ENCODE data around the gene SUPT5H. TPM values are rescaled to one million over a fixed set of nuclear protein-coding genes. Genes with fewer than 3 reads are reported as not detected.

The SUPT5H gene
- total RNA-seq: 71.0 and 92.6 TPM in 2 replicates

DNA sequence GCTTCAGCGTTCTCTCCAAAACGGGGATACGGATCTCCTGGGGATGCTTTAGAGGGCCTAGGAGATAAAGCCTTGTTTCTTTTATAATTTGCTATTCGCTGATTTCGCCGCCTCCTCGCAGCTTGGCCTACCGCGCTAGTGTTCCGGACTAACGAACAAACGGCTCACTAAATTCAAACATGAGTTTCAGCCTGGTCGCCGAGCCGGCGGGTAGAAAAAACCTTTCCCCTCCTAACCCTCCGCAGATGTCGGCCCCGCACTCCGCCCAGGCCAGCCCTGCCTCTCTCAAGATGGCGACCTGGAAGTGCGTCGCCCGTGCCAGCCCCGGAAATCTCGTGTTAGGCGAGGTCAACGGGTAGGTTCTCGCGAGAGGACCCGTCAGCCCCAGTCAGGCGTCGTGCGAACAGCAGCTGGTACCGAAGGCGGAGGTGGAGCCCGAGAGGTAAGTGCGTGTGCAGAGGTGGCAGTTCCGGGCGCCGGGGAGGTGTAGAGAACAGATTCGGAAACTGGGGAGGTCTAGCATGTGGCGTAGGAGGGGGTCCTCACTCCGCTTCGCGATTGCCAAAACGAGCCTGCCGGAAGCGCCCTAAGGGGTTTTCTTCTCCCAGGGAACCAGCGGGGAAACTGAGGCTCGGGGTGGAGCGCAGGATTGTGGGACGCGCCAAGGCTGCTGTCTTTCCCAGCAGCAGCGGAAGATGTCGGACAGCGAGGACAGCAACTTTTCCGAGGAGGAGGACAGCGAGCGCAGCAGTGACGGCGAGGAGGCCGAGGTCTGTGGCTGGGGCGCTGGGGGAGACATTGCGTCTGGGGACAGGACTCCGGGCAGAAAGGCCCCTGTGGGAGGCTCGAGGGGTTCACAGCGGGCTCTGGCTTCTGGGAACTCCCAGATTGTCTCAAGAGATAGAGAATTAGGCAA is at the start of gene SUPT5H:
TSS of gene SUPT5H (plus strand) at position 387 of the 916 bp plus-strand sequence. CDS start at position 696, 309 bp downstream.

DNA sequence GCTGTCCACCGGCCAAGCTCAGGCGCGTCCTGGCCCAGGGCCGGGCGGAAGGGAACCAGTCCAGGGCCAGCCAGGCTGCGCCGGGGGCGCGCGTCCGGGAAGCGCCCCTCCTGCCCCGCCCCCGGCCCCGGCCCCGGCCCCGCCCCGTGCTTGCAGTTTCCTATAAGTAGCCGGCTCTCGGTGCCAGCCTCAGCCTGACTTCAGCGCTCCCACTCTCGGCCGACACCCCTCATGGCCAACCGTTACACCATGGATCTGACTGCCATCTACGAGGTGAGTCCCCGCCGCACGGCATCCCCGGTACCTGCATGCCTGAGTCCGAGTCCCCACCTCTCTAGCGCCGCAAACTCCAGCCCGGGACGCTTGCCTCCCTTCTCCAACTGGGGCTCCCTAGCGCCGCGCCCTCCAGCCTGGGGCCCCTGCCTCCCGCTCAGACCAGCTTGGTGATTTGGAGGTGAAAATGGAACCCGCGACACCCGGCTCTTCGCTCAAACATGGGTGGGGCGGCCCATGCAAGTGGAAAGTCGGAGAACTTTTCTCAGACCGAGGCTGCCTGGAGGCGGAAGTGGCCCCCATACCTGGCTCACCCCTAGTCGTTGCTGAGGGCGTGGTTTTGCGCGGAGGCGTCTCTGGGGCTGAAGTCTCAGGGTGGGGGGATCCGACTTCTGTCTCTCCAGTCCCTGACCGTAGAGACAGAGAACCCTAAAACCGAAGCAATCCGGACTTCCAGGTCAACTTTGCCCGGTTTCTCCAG is 38.5 kb upstream of the SUPT5H start, which contains the start of gene ZFP36:
TSS of gene ZFP36 (plus strand) at position 192 of the 754 bp plus-strand sequence. CDS start at position 250, 58 bp downstream.

DNA sequence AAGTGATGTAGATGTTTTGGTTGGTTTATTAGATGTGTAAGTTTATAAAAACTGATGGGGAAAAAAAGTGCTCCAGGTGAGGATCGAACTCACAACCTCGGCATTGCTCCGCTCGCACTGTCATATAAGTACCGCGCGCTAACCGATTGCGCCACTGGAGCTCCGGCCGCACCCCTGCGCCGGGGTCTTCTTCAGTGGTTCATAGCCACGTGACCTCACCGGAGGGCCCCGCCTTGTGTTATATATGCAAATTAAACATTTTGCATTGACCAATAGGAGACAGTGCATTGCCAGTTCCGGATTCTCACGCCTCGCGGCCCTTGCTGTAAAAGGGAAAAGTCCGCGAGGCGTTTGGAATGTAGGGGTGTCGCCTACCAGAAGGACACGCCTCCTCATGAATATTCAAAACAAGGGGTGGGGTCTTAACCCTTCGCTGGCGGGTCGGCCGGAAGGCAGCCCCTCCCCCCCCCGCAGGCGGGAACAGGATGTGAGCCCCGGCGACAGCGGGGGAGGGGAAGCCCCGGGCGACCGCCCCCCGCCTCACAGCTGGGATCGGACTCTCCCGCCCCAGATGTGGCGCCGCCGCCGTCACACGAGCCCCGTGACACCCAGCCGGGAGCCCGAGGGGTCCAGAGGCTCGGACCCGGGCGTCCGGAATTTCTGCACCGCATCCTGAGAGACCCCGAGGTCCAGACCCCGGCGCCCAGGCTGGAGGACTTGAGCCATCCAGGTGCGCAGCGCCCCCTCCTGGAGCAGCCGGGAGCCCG is 33.1 kb upstream of the SUPT5H start, which contains the start of gene PLEKHG2:
TSS of gene PLEKHG2 (plus strand) at position 570 of the 767 bp plus-strand sequence. CDS start 1,418 bp downstream, outside the sequence.

DNA sequence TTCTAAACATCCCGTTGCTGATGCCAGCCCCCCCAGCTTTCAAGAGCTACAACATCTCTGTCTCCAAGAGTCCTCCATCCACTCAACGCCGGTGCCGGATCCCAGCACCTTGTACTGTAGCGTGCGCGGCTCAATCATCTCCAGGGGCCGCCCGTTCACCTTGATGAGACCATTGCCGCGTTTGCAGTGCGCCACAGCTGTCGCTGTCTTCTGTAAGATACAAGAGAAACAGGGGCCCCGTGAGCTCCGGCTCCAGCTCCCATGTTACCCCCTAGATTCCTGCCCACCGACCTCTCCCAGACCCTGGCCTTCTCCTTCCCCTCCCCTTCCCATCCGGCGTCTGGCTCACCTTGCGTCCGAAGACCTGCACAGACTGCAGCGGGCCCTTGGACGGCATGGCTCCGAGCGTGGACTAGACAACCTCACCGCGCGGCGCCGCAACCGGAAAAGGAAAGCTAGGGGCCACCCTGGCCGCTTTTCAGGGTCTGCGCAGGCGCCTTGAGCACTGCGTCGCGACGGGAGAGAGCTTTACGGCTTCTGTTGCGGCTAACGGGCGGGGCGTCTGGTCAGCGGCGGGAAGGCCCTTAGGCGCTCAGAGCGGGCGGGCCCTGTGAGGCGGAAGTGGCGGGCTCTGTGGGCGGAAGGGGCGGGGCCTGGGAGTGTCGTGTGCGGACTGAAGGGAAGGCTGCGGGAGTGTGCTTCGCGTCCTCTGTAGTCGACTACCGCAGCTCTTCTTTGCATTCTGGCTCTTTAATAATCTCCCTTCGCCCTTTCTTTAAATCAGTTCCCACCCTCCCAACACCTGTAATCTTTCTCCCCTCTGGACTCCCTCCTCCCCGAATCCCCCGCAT is 9.7 kb upstream of the SUPT5H start, which contains the start of gene RPS16:
TSS of gene RPS16 (minus strand) at position 451 of the 851 bp plus-strand sequence. CDS start at position 397, 54 bp downstream.

DNA sequence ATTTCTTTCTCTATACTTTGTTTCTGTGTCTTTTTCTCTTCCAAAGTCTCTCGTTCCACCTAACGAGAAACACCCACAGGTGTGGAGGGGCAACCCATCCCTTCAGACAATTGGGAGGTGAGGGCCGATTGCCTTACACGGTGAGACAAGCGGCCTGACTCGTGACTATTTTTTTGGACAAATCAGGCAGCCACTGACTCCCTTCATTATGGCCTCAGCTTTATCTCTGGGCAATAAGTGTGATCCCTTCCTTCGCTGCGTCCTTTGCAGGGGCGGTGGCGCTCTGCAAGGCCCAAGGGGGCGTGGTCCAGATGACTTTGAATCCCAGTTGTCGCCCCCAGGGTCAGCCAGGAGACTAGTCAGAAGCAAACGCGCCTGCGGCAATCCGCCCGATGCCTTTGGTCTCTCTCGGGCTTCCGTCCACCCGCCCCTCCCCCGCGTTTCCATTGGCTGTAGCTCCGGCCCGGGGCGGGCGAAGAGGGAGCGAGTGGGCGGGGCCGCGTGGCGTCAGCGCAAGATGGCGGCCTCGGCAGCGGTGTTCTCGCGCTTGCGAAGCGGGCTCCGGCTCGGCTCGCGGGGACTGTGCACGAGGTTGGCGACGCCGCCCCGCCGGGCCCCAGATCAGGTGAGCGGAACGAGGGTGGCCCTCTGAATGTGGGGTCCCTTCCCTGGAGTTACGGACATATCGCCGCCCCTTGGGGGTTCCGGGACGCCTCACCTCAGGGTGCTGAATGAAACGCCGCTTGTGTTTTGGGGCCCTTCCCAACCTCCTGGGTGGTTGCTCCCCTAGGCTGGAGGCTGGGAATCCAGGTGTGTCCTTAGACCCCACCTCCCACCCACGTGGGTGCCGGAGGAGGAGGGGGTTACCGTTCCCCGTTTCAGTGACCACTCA is 35.2 kb downstream of the SUPT5H start, which contains the start of gene TIMM50:
TSS of gene TIMM50 (plus strand) at position 502 of the 892 bp plus-strand sequence. CDS start at position 518, 16 bp downstream.

DNA sequence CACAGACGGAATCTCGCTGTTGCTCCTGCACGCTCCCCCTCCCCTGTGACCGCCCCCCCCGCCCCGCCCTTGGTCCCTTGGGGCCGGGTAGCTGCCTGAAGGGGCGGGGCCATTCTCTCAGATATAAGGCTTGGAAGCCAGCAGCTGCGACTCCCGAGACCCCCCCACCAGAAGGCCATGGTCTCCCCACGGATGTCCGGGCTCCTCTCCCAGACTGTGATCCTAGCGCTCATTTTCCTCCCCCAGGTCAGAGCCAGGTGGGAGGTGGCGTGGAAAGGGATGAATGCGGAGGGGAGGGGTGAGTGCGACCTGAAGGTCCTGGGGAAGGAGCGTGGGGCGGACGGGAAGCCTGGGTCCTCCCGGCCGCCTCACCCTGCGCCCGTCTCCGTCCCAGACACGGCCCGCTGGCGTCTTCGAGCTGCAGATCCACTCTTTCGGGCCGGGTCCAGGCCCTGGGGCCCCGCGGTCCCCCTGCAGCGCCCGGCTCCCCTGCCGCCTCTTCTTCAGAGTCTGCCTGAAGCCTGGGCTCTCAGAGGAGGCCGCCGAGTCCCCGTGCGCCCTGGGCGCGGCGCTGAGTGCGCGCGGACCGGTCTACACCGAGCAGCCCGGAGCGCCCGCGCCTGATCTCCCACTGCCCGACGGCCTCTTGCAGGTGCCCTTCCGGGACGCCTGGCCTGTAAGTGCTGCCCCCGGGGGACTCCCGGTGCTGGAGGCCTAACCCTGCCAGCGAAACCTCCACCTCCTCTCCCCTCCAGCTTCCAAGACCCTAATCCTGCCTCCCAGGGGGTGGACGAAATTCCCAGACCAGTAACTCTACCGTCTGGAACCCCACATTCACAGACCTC is 53.6 kb downstream of the SUPT5H start, which contains the start of gene DLL3:
TSS of gene DLL3 (plus strand) at position 150 of the 845 bp plus-strand sequence. CDS start at position 178, 28 bp downstream.

DNA sequence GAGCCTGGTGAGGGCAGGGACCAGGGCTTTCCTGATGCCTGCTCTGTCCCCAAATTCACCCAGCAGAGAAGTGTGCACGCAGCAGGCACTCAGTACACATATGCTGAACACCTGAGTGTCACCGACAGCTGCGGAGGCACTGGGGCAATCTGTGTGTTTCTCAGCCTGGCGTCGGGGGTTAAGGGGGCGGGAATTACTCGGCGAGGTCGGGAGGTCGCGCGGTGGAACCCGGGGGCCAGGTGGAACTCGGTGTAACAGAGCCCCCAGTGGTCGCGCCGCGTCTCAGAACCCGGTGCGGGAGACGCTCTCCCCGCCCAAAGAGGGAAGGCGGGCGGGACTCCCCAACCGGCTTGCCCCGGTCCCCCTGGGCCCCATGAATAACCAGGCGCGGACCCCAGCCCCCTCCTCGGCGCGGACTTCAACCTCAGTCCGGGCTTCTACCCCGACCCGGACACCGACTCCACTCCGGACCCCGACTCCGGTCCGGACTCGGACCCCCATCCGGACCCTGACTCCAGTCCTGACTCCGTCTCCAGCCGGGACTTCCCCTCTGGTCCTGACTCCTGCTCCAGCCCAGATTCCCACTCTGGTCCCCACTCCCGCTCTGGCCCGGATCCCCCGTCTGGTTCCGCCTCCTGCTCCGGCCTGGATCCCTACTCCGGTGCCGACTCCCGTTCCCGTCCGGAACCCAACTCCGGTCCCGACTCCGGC is 69.6 kb downstream of the SUPT5H start, which contains the start of gene SELENOV:
TSS of gene SELENOV (plus strand) at position 300 of the 711 bp plus-strand sequence. CDS start at position 374, 74 bp downstream.

Other genes with a start within 250 kb of the SUPT5H start
- not detected in 2 replicates for gene NCCRP1, start 248.6 kb upstream of the SUPT5H start, total RNA-seq
- not detected in 2 replicates for gene SYCN, start 241.3 kb upstream of the SUPT5H start, total RNA-seq
- gene IFNL3, start 200.6 kb upstream of the SUPT5H start, total RNA-seq: not detected in 2 replicates
- gene IFNL4, start 196.7 kb upstream of the SUPT5H start, total RNA-seq: 0.09 TPM in 1 of 2 replicates, not detected in the other
- not detected in 2 replicates for gene IFNL2, start 177.2 kb upstream of the SUPT5H start, total RNA-seq
- gene IFNL1, start 149.2 kb upstream of the SUPT5H start, total RNA-seq: not detected in 2 replicates
- 0.51 and 0.59 TPM in 2 replicates for gene LRFN1, start 124.7 kb upstream of the SUPT5H start, total RNA-seq
- not detected in 2 replicates for gene GMFG, start 109.5 kb upstream of the SUPT5H start, total RNA-seq
- 56.7 and 100 TPM in 2 replicates for gene SAMD4B, start 103.2 kb upstream of the SUPT5H start, total RNA-seq
- gene PAF1, start 54.5 kb upstream of the SUPT5H start, total RNA-seq: 20.6 and 24.1 TPM in 2 replicates
- 15.1 and 19.5 TPM in 2 replicates for gene MED29, start 54.2 kb upstream of the SUPT5H start, total RNA-seq
- gene ZFP36, start 38.7 kb upstream of the SUPT5H start, total RNA-seq: 0.59 and 1.2 TPM in 2 replicates
- 13.4 and 22.7 TPM in 2 replicates for gene PLEKHG2, start 32.9 kb upstream of the SUPT5H start, total RNA-seq
- gene RPS16, start 9.6 kb upstream of the SUPT5H start, total RNA-seq: 22.9 and 43.7 TPM in 2 replicates
- 43.9 and 64.5 TPM in 2 replicates for gene TIMM50, start 35.3 kb downstream of the SUPT5H start, total RNA-seq
- under 0.01 and 0.32 TPM in 2 replicates for gene DLL3, start 53.4 kb downstream of the SUPT5H start, total RNA-seq
- not detected in 2 replicates for gene SELENOV, start 69.6 kb downstream of the SUPT5H start, total RNA-seq
- gene EID2B, start 87.3 kb downstream of the SUPT5H start, total RNA-seq: 1.9 and 3.6 TPM in 2 replicates
- gene EID2, start 94.6 kb downstream of the SUPT5H start, total RNA-seq: 8.2 and 9.8 TPM in 2 replicates
- gene LGALS13, start 156.9 kb downstream of the SUPT5H start, total RNA-seq: not detected in 2 replicates
- not detected in 2 replicates for gene LGALS16, start 210.3 kb downstream of the SUPT5H start, total RNA-seq